Measurements from ENCODE around the gene CBX2. TPM values are rescaled to one million over a fixed set of nuclear protein-coding genes. Genes with fewer than 3 reads are reported as not detected.
A peak's percentile ranks its signal among the peaks of the same experiment; 100 is the strongest.

Gene CBX2
- total RNA-seq, 1 experiment from 2014 or later = 79.4 TPM

- no peak overlapping the region for H2AFZ ChIP-seq (ENCODE audit: low read length)
Measured at GRCh38 chr17:79803997-79804855, 26.3 kb downstream of the CBX2 start.

More at GRCh38 chr17:79803997-79804855, 26.3 kb downstream of the CBX2 start:
- TF ChIP-seq CTCF (conservative IDR thresholded peaks at IDR 0.05) = no peak
- Histone ChIP-seq H3K79me2 (ENCODE audit: insufficient read depth, low read length) (no peaks in the 10 kb centered on the region), H3K23me2 (ENCODE audit: insufficient read length, low read depth, low read length, poor library complexity, severe bottlenecking) (no peaks in the 10 kb centered on the region), H3K27me3 (ENCODE audit: insufficient read depth, low read length) (peaks cover 92% of the 10 kb centered on the region), H3K56ac (ENCODE audit: insufficient read length, low read depth, low read length) (no peak overlapping the region), H4K20me1 (ENCODE audit: control insufficient read depth, insufficient read depth, insufficient read length) (no peaks in the 10 kb centered on the region), H3T11ph (ENCODE audit: low read length) (no peak overlapping the region), H3K23ac (ENCODE audit: insufficient read length, low read depth, low read length) (no peak overlapping the region), H3K4me1 (ENCODE audit: insufficient read depth, low read length) (no peaks in the 10 kb centered on the region; the same call in 1 of the 2 replicates), H3K4me2 (ENCODE audit: insufficient read depth, insufficient read length, low read length) (no peak overlapping the region), H2BK5ac (ENCODE audit: insufficient read length, low read length) (no peak overlapping the region), H3K9ac (ENCODE audit: extremely low read depth, insufficient read length, low read length) (no peak overlapping the region), H2BK15ac (ENCODE audit: low read depth, low read length) (no peak overlapping the region), H2BK120ac (ENCODE audit: low read depth, low read length, poor library complexity, severe bottlenecking) (no peak overlapping the region), H2BK20ac (ENCODE audit: low read depth, low read length, poor library complexity, severe bottlenecking) (no peak overlapping the region), H2BK12ac (ENCODE audit: insufficient read length, low read depth, low read length) (no peak overlapping the region), H3K79me1 (ENCODE audit: insufficient read depth, low read depth, low read length, poor library complexity, severe bottlenecking) (no peaks in the 10 kb centered on the region), H3K4ac (ENCODE audit: low read depth, low read length) (no peak overlapping the region), H3K14ac (ENCODE audit: insufficient read depth, low read length) (no peak overlapping the region), H3K27ac (ENCODE audit: insufficient read length, low read depth, low read length) (no peak overlapping the region), H4K91ac (ENCODE audit: insufficient read length, low read depth, low read length) (no peak overlapping the region), H2AK5ac (ENCODE audit: insufficient read length, low read length) (no peak overlapping the region), H3K9me3 (ENCODE audit: control insufficient read depth, low read depth, low read length) (no peaks in the 10 kb centered on the region), H3K18ac (ENCODE audit: insufficient read length, low read depth, low read length) (no peak overlapping the region), H4K8ac (replicated peaks; ENCODE audit: insufficient read length, low read depth, low read length) (no peak overlapping the region), H4K5ac (ENCODE audit: insufficient read length, low read depth, low read length) (no peak overlapping the region)
- Mint-ChIP-seq H3K36me3 (ENCODE audit: insufficient read depth in 1 of 3, low read depth in 3 of 3) (peaks cover 0 to 1% (median 0%) of the 10 kb centered on the region in 3 experiments; a peak in 2 of 7 replicates), H3K4me3 (peak overlapping the region; percentile 1 to 60; a peak in 2 of 5 replicates), H3K9me3 (peaks cover 9 to 18% of the 10 kb centered on the region in 2 experiments; a peak in 4 of 5 replicates), H3K27me3 (ENCODE audit: low read depth) (peaks cover 100% of the 10 kb centered on the region), H3K4me1 (peaks cover 51 to 64% of the 10 kb centered on the region in 2 experiments), H3K27ac (no peak overlapping the region)
- DNase-seq = peak; percentile 82
- no CpG with 5 or more reads among the region's 76 CpGs for WGBS (ENCODE audit: extremely low coverage, insufficient read length, low lambda C conversion rate)
